ENCODE measurements around the gene HTR5A.

DNA sequence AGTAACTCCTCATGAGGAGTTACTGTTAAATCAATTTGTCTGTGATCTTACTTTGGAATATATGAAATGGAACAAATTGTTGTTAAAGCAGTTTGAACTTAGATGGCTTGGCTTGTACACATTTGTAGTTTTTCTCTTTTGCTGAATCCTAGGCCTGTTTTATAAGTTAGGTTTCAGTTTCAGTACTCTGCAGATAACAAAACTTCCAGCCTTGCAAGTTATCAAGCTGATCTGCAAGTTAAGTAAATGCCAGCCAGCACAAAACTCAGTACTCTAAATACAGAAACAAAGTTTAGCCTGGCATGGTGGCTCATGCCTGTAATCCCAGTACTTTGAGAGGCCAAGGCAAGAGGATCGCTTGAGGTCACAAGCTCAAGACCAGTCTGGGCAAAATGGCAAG, 42.2 kb upstream of the HTR5A start:
- TF ChIP-seq, protein P1, sequence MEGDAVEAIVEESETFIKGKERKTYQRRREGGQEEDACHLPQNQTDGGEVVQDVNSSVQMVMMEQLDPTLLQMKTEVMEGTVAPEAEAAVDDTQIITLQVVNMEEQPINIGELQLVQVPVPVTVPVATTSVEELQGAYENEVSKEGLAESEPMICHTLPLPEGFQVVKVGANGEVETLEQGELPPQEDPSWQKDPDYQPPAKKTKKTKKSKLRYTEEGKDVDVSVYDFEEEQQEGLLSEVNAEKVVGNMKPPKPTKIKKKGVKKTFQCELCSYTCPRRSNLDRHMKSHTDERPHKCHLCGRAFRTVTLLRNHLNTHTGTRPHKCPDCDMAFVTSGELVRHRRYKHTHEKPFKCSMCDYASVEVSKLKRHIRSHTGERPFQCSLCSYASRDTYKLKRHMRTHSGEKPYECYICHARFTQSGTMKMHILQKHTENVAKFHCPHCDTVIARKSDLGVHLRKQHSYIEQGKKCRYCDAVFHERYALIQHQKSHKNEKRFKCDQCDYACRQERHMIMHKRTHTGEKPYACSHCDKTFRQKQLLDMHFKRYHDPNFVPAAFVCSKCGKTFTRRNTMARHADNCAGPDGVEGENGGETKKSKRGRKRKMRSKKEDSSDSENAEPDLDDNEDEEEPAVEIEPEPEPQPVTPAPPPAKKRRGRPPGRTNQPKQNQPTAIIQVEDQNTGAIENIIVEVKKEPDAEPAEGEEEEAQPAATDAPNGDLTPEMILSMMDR (conservative IDR thresholded peaks at IDR 0.05; ENCODE audit: low read depth in 2 of 2), result no peak
- no peak for TF ChIP-seq POLR2AphosphoS5 (IDR thresholded peaks at IDR 0.05; ENCODE audit: low read depth)
- no peak for TF ChIP-seq EZH2 (IDR thresholded peaks at IDR 0.05; ENCODE audit: low read depth, unreplicated experiment)
- TF ChIP-seq REST (IDR thresholded peaks at IDR 0.05; ENCODE audit: unreplicated experiment), result no peak
- TF ChIP-seq ZNF331 (CRISPR knock-in tag; IDR thresholded peaks at IDR 0.05; ENCODE audit: low read depth), result no peak
- no peak for TF ChIP-seq EZH2phosphoT487 (IDR thresholded peaks at IDR 0.05; ENCODE audit: unreplicated experiment)
- no peak for TF ChIP-seq NANOG (IDR thresholded peaks at IDR 0.05; ENCODE audit: borderline replicate concordance)
- no peak for TF ChIP-seq STAT1 (IDR thresholded peaks at IDR 0.05; ENCODE audit: unreplicated experiment)
- no peak for TF ChIP-seq JUNB (IDR thresholded peaks at IDR 0.05; ENCODE audit: unreplicated experiment)
- TF ChIP-seq CREB1 (CRISPR knock-in tag; IDR thresholded peaks at IDR 0.05; ENCODE audit: low read depth), result no peak
- no peak for TF ChIP-seq ZNF114 (CRISPR knock-in tag; IDR thresholded peaks at IDR 0.05)
- TF ChIP-seq, protein P2, sequence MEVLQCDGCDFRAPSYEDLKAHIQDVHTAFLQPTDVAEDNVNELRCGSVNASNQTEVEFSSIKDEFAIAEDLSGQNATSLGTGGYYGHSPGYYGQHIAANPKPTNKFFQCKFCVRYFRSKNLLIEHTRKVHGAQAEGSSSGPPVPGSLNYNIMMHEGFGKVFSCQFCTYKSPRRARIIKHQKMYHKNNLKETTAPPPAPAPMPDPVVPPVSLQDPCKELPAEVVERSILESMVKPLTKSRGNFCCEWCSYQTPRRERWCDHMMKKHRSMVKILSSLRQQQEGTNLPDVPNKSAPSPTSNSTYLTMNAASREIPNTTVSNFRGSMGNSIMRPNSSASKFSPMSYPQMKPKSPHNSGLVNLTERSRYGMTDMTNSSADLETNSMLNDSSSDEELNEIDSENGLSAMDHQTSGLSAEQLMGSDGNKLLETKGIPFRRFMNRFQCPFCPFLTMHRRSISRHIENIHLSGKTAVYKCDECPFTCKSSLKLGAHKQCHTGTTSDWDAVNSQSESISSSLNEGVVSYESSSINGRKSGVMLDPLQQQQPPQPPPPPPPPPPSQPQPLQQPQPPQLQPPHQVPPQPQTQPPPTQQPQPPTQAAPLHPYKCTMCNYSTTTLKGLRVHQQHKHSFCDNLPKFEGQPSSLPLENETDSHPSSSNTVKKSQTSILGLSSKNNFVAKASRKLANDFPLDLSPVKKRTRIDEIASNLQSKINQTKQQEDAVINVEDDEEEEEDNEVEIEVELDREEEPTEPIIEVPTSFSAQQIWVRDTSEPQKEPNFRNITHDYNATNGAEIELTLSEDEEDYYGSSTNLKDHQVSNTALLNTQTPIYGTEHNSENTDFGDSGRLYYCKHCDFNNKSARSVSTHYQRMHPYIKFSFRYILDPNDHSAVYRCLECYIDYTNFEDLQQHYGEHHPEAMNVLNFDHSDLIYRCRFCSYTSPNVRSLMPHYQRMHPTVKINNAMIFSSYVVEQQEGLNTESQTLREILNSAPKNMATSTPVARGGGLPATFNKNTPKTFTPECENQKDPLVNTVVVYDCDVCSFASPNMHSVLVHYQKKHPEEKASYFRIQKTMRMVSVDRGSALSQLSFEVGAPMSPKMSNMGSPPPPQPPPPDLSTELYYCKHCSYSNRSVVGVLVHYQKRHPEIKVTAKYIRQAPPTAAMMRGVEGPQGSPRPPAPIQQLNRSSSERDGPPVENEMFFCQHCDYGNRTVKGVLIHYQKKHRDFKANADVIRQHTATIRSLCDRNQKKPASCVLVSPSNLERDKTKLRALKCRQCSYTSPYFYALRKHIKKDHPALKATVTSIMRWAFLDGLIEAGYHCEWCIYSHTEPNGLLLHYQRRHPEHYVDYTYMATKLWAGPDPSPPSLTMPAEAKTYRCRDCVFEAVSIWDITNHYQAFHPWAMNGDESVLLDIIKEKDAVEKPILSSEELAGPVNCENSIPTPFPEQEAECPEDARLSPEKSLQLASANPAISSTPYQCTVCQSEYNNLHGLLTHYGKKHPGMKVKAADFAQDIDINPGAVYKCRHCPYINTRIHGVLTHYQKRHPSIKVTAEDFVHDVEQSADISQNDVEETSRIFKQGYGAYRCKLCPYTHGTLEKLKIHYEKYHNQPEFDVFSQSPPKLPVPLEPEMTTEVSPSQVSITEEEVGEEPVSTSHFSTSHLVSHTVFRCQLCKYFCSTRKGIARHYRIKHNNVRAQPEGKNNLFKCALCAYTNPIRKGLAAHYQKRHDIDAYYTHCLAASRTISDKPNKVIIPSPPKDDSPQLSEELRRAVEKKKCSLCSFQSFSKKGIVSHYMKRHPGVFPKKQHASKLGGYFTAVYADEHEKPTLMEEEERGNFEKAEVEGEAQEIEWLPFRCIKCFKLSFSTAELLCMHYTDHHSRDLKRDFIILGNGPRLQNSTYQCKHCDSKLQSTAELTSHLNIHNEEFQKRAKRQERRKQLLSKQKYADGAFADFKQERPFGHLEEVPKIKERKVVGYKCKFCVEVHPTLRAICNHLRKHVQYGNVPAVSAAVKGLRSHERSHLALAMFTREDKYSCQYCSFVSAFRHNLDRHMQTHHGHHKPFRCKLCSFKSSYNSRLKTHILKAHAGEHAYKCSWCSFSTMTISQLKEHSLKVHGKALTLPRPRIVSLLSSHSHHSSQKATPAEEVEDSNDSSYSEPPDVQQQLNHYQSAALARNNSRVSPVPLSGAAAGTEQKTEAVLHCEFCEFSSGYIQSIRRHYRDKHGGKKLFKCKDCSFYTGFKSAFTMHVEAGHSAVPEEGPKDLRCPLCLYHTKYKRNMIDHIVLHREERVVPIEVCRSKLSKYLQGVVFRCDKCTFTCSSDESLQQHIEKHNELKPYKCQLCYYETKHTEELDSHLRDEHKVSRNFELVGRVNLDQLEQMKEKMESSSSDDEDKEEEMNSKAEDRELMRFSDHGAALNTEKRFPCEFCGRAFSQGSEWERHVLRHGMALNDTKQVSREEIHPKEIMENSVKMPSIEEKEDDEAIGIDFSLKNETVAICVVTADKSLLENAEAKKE (CRISPR knock-in tag; IDR thresholded peaks at IDR 0.05), result no peak

Data from GM23338 (cell line).